Nephron (organoid): ENCODE results near the gene CAMKMT.
"Not testable (repeated sequence)": the region's sequence is repeated elsewhere in the genome, so short reads cannot be mapped to it uniquely, and the experiment has no call there.

Experiments used
- H3K27ac Mint-ChIP-seq, 3 experiments: 2 replicates each; pipeline ENCODE4 v1.8.0; 2020; ENCODE audit warnings: mixed read lengths in 3 of 3, mild to moderate bottlenecking in 2 of 3, moderate library complexity in 1 of 3
- H3K27me3 Mint-ChIP-seq: 2 replicates; pipeline ENCODE4 v1.8.0; 2021; ENCODE audit warnings: low read depth, mild to moderate bottlenecking, moderate library complexity, mixed read lengths
- H3K36me3 Mint-ChIP-seq: 2 replicates; pipeline ENCODE4 v1.8.0; 2020; ENCODE audit warnings: low read depth, mixed read lengths
- H3K4me1 Mint-ChIP-seq: 2 replicates; pipeline ENCODE4 v1.8.0; 2020; ENCODE audit warnings: mixed read lengths
- H3K4me3 Mint-ChIP-seq, 3 experiments: 2 replicates each; pipeline ENCODE4 v1.8.0; 2020; ENCODE audit warnings: mild to moderate bottlenecking in 3 of 3, mixed read lengths in 3 of 3, moderate library complexity in 2 of 3
- H3K9me3 Mint-ChIP-seq: 2 replicates; pipeline ENCODE4 v1.8.0; 2020; ENCODE audit warnings: mixed read lengths
- TF ChIP-seq, protein P1 (sequence below), 3 experiments: fragments of 200-600 bp; sonication (generic); IDR thresholded peaks; one replicate each; pipeline ENCODE4 v1.5.0; 2021; ENCODE audit warnings: antibody characterized with exemption in 3 of 3; ENCODE audit not compliant: unreplicated experiment in 3 of 3

Gene CAMKMT

DNA sequence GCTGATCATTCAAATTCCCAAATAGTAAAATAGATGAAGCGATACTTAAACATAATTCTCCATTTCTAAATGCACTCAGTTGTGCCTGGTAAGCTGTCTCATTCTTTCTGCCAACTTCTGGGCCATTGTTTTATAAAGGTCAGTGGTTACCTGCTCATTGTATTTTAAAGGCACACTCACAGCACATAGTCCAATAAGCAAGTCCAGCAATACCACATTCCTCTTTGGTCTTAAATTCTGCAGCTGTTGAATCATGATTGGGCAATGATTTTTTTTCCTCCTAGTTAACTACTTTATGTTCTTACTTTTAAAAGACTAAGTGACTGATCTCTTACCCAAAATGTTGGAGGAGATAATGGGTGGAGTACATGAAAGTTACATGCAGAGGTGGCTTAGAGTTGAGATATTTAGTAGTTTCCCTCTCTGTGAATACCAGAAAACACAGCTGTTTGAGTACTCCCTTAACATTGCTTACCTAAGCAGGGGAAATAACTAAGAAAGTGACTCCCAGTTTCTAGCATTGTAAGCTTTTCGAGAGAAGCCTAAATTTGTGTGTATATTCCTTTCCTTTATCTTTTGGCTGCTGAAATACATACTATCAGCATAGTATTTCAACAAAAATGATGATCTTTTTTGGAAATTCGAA is 220.7 kb downstream of the CAMKMT start:
- Mint-ChIP-seq H3K36me3 (peaks cover 11% of the 10 kb centered on the region), H3K4me3 (no peak overlapping the region), H3K27ac (no peak overlapping the region), H3K4me1 (no peaks in the 10 kb centered on the region), H3K27me3 (no peaks in the 10 kb centered on the region), H3K9me3 (peaks cover 9% of the 10 kb centered on the region)
- TF ChIP-seq, protein P1, sequence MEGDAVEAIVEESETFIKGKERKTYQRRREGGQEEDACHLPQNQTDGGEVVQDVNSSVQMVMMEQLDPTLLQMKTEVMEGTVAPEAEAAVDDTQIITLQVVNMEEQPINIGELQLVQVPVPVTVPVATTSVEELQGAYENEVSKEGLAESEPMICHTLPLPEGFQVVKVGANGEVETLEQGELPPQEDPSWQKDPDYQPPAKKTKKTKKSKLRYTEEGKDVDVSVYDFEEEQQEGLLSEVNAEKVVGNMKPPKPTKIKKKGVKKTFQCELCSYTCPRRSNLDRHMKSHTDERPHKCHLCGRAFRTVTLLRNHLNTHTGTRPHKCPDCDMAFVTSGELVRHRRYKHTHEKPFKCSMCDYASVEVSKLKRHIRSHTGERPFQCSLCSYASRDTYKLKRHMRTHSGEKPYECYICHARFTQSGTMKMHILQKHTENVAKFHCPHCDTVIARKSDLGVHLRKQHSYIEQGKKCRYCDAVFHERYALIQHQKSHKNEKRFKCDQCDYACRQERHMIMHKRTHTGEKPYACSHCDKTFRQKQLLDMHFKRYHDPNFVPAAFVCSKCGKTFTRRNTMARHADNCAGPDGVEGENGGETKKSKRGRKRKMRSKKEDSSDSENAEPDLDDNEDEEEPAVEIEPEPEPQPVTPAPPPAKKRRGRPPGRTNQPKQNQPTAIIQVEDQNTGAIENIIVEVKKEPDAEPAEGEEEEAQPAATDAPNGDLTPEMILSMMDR (IDR thresholded peaks at IDR 0.05; ENCODE audit: unreplicated experiment in 3 of 3): no peak

DNA sequence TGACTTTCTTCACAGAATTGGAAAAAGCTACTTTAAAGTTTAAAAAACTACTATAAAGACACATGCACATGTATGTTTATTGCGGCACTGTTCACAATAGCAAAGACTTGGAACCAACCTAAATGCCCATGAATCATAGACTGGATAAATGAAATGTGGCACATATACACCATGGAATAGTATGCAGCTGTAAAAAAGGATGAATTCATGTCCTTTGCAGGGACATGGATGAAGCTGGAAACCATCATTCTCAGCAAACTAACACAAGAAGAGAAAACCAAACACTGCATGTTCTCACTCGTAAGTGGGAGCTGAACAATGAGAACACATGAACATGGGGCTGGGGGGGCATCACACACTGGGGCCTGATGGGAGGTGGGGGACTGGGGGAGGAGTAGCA is 233.9 kb downstream of the CAMKMT start:
- not testable (repeated sequence) for H3K4me3 Mint-ChIP-seq, H3K36me3 Mint-ChIP-seq, H3K4me1 Mint-ChIP-seq, H3K27ac Mint-ChIP-seq, H3K27me3 Mint-ChIP-seq
- peaks cover 10% of the 10 kb centered on the region for H3K9me3 Mint-ChIP-seq

DNA sequence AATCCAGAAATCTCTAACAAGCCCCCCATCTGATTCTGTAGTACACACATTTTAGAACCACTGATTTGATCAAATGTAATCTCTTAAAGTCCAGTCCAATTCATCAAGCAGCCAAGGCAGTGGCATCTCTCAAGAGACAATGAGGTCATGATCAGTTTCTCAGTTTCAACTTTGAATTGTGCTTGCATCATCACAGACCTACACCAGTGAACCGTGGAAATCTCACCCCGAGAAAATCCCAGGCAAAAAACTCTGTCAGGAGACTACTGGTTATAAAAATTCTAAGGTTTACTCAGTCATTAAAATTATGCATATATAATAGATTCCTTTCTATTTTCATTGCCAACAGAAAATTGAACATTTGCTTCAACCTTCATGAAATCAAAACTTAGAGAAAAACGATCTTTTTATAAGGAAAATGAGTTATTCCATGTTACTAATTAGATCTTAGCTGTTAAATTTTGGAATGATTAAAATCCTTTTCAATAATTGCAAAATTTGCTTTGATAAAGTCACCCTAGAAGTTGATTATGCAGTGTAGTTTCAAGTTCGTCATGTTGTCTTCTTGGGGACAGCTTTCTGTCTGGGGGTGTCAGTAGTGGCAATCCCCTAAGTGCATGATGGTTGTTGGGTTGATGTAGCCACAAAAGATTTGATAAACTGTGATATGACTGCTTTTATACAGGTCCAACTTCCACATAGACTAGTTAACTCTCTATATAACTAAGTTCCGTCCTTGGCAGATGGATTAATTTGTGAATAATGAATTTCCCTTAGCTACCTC is 235.0 kb downstream of the CAMKMT start:
- H3K27me3 Mint-ChIP-seq: no peaks in the 10 kb centered on the region
- H3K27ac Mint-ChIP-seq: no peak overlapping the region
- H3K9me3 Mint-ChIP-seq: peaks cover 10% of the 10 kb centered on the region
- no peaks in the 10 kb centered on the region for H3K4me1 Mint-ChIP-seq
- peaks cover 4% of the 10 kb centered on the region for H3K36me3 Mint-ChIP-seq
- no peak overlapping the region for H3K4me3 Mint-ChIP-seq
- TF ChIP-seq, protein P1 (IDR thresholded peaks at IDR 0.05; ENCODE audit: unreplicated experiment in 3 of 3): no peak

DNA sequence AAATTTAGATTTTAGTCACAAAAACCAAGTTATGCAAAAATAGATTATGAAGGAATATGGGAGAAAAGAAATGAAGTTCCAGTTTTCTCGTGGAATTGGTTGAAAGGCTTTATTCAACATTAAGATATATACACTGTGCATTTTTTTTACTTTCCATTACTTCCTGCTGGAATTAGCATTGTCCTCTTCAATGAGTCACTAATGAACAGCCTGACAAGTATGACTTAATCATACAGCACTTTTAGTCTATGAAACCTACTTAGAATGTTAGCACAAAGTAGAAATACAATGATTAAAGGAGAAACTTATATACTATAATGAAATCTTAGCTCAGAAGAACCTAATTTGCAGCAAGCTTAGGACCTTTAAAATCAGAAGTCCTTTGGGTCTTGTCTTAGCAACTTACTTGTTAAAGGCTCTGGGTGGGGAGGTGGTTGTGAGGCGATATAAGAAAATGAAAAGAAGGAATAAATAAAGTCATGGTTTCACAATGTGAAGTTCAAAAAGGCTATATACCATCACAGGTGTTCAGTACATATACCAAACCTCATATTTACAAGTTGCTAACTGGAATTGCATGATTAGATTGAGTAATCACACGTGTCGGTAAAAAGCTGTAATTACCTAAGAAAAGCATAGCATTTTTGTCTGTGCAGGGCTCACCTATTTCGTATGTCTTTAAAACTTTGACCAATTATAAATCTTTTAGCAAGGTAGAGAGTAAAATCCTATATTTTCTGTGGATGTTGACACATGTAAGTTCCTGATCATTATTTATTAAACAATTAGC is 236.8 kb downstream of the CAMKMT start:
- H3K9me3 Mint-ChIP-seq: peaks cover 8% of the 10 kb centered on the region
- peaks cover 4% of the 10 kb centered on the region for H3K36me3 Mint-ChIP-seq
- H3K27ac Mint-ChIP-seq: no peak overlapping the region
- H3K27me3 Mint-ChIP-seq: no peaks in the 10 kb centered on the region
- TF ChIP-seq, protein P1 (IDR thresholded peaks at IDR 0.05; ENCODE audit: unreplicated experiment in 3 of 3): no peak
- H3K4me3 Mint-ChIP-seq: no peak overlapping the region
- no peaks in the 10 kb centered on the region for H3K4me1 Mint-ChIP-seq

DNA sequence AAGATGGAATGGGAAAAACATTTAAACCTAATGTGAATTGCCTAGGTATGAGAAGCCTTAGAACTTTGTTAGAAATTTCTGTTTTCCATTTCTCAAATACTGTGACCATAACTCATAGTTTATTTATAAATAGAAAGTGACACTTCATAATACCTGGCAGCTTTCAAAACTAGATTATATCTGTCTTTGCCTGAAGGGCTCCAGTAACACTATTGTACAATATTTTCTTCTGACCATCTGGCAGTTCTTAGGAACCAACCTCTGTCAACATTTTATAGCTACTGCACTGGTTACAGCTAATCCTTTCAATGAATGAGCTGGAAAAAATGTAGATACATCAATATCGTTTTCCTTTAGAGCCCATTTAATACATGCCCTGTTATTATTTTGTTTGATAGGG is 237.4 kb downstream of the CAMKMT start:
- TF ChIP-seq, protein P1 (IDR thresholded peaks at IDR 0.05; ENCODE audit: unreplicated experiment in 3 of 3): no peak
- H3K9me3 Mint-ChIP-seq: peaks cover 4% of the 10 kb centered on the region

DNA sequence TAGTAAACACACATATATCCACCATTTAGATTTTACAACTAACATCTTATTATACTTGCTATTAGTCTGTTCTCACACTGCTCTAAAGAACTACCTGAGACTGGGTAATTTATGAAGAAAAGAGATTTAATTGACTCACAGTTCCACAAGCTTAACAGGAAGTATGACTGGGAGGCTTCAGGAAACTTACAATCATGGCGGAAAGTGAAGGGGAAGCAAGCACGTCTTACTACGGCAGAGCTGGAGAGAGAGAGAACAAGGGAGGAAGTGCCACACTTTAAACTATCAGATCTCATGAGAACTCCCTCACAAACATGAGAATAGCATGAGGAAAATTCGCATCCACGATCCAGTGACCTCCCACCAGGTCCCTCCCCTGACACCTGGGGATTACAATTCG is 240.7 kb downstream of the CAMKMT start:
- Mint-ChIP-seq H3K4me1 (no peaks in the 10 kb centered on the region), H3K27ac (no peak overlapping the region), H3K36me3 (no peaks in the 10 kb centered on the region), H3K9me3 (no peaks in the 10 kb centered on the region), H3K4me3 (no peak overlapping the region), H3K27me3 (no peaks in the 10 kb centered on the region)
- TF ChIP-seq, protein P1 (IDR thresholded peaks at IDR 0.05; ENCODE audit: unreplicated experiment in 3 of 3): no peak

More for the DNA sequence above, 237.4 kb downstream of the CAMKMT start:
- no peaks in the 10 kb centered on the region for H3K4me1 Mint-ChIP-seq
- no peak overlapping the region for H3K27ac Mint-ChIP-seq
- H3K27me3 Mint-ChIP-seq: no peaks in the 10 kb centered on the region
- peaks cover under 1% of the 10 kb centered on the region for H3K36me3 Mint-ChIP-seq
- no peak overlapping the region for H3K4me3 Mint-ChIP-seq
